HG02870 (cell line): Measurements from ENCODE around the gene FAM9C.
"Not testable (repeated sequence)": the region's sequence is repeated elsewhere in the genome, so short reads cannot be mapped to it uniquely, and the experiment has no call there.

ENCODE experiments used
- ATAC-seq: cut with Tn5 transposase; IDR thresholded peaks from one replicate; pipeline ENCODE4 v1.9.1; 2021; ENCODE audit warnings: mild to moderate bottlenecking, moderate library complexity; ENCODE audit not compliant: unreplicated experiment

FAM9C gene

DNA sequence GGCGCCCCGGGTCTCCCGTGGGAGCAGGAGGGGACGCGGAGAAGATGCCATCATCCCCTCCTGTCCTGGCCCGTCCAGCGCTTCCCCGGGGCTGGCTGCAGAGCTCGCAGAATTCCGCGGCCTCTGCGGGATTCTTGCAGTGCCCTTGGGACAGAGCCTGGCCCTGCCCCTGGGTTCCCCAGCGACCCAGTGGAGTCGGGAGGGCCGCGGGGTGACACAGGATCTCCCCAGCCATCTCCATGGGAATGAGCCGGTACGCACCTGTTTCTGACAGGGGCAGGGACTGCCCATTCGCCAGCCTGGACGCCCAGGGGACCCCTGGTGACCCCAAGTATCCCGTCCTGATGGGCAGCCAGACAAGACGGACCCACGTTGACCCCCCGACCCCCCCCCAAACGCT lies 482 bp downstream of the FAM9C start:
- ATAC-seq: no peak

DNA sequence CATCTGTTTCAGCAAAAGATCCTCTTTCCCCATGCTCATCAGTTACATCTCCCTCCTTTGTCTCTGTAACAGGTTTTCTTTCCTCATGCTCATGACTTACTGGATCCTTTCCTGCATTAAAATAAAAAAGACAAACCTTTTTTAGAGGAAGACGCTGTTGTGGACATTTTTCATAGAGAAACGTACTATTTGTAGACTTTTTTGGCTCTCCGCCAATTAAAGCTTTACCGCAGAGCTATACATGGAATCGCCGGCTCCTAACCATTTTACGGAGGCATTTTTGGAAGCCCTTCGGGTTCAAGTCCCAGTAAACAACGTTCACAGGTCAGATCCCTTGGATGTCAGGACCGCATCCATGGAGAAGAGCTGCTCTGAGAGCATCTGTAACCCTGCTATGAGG lies 1.3 kb downstream of the FAM9C start:
- ATAC-seq: no peak

GRCh38 chrX:13036896-13037295 lies 7.5 kb downstream of the FAM9C start:
- no peak for ATAC-seq

- no peak for ATAC-seq
These were observed 11.2 kb downstream of the FAM9C start for GRCh38 chrX:13033193-13033592.

DNA sequence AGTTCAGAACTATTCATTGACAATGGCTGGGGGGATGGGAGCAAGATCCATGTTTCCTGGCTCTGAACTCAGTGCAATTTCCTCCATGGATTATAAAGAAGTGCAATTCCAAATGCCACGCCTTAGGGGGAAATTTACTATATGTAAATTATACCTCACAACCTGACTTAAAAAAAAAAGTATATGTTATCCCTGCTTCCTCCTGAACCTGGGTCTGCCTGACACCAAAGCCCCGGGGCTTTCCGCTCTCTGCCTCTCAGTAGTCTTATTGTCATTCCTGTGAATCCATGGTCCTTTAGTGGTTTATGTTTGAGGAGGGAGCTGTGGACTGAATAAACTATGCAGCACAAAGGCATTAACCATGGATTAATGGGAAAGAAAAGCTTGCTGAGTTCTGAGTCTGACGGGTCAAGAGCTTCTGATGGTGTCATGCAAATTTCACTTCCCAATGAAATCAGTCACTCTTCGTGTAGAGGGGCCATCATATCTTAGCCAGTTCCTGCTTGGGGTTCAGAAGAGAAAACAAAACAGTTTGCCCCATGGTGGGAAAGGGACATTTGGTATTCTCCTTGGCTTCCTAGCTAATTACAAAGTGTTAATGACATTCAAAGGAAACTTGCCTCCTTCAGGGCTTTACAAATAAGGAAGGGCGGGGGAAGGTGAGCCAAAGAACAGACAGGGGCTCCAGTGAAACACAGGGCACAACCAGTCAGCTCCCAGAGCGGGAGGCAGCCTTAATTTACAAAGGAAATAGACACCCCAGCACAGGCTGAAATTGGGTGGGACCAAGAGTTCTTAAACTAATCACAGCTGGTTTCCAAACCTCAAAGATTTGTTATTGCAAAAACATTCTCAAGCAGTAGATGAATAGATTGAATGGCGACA lies 14.3 kb downstream of the FAM9C start:
- ATAC-seq: no peak

GRCh38 chrX:13029637-13029886 lies 14.9 kb downstream of the FAM9C start:
- ATAC-seq: no peak

DNA sequence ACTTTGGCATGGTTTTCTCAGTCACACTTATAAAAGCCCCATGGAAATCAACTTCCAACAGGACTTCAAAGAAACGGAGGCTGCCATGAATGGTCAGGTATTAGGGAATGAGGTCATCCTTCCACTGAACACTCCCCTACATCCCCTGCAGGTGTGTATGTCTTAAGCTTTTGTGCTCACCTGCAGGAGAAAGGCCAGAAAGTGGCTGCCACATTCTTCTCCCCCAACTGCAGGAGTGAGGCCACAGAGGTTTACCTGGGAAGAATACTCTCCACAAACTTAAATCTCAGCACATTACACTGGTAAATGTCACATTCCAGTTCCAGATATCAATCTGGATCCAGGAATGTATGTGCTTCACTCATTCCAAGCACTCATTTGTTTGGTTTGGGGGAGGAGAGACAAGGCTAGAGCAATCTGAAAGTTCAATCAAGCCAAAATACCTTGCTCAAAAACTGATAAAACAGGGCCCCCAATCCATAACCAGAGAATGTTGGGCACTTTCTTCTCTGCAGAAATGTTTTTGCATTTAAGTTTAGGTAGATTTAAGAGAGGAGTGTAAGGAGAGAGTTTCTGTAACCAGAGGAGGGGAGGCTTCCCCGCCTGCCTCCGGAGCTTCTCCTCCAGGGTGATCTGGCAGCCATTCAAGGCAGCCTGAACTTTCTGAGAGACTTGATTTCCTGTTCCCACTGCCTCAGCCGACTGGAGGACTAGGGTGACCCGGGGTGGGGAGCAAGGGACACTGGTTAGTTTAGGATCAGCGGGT lies 15.4 kb downstream of the FAM9C start:
- ATAC-seq: no peak

- no peak for ATAC-seq
These were observed 17.4 kb downstream of the FAM9C start for GRCh38 chrX:13026877-13027652.

DNA sequence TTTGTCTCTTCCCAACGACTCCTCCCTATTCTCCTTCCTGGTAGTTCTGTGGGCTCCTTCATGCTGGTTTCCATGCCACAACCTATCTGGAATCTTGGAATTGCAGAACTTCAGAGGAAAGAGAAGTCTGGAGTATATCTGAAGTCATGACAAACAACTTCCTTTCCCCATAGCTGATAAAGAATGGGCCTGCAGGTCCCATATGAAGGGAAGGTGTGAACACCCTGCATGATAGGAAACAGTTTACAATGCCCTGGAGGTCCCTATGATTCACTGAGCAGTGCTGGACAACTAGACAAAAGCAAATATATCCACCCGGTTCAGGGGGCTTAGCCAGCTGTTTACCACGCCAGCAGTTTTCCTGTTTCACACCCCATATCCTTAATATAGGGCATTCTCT lies 19.4 kb downstream of the FAM9C start:
- ATAC-seq: no peak

DNA sequence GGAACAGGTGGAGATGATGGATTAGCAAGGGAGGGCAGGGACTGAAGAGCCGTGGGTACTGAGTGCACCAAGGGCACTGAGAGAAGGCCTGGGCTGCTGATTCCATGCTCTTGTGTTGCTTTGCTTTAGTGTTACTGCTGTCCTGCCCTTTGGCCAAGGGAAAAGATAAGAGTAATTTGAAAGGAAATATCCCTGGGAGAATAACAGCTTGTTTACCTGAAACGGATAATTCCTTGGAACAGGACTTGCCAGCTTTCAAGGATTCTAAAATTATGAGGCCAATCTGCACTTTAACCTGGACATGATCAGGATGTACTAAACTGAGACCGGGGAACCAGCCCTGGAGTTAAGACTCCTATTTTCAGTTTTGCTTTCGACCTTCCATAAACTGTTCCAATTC lies 20.4 kb downstream of the FAM9C start:
- ATAC-seq: no peak

GRCh38 chrX:13023567-13023966 lies 20.9 kb downstream of the FAM9C start:
- no peak for ATAC-seq

DNA sequence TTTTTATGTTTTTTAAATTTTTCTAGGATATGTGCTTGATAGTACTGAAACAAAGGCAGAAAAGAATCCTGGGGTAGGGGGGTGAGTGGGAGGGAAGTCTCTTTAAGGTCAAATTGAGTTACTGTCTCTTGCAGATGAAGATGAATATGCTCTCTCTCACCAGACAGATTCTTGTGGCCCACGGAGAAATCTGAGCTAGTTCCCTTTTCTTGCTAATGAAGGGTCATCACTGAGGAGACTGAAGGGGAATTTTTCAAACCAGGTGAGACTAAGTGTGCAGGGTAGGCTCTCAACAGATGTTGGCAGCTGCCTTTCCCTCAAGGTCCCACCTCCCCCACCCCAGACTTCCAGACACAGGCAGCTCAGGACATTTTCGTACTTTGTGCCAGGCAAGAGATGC lies 21.5 kb downstream of the FAM9C start:
- ATAC-seq: peak; percentile 71

- ATAC-seq: not testable (repeated sequence)
These were observed 27.7 kb downstream of the FAM9C start for GRCh38 chrX:13016731-13017130.

- ATAC-seq: no peak
These were observed 28.7 kb downstream of the FAM9C start for GRCh38 chrX:13015536-13016236.

DNA sequence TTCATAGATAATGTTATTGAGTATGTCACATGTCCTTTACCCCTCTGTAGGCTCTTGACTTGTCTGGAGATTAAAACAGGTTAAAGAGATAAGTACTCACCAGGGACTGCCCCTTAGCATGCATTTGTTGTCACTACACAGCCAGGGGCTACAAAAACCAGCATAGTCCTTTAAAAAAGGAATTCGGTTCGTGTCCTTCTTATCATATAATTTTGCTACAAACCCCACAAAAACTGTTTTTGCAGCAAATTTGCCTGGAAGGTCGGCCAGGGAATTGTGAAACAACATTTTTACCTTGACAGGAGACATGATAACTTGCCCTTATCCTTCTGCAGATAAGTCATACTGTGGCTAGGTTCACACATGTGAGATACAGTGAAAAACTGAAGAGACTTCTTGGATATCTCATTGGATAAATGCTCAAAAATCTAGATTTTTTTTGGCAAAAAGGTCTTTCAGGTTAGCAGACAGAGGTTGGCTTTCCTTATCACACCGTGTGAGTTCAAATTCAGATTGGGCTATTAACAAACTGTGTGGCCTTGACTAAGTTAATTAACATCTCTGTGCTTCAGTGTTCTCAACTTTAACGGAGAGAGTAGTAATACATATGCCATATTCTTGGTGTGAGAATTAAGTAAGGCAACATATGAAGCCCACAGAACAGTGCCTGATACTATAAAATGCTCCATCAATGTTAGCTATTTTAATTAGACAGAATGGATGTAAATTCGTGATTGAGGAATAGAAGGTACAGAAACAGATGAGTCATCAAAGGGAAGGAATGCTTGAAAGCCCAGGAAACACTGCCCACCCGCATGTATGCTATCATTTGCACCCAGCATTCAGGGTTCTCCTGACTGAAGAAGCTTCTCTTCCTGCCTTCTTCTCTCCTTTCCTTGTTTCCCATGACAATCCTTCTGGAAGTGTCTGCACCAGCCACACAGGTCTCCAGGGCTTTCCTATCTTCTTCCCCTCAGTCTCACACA lies 30.0 kb downstream of the FAM9C start:
- peak; percentile 20 for ATAC-seq

DNA sequence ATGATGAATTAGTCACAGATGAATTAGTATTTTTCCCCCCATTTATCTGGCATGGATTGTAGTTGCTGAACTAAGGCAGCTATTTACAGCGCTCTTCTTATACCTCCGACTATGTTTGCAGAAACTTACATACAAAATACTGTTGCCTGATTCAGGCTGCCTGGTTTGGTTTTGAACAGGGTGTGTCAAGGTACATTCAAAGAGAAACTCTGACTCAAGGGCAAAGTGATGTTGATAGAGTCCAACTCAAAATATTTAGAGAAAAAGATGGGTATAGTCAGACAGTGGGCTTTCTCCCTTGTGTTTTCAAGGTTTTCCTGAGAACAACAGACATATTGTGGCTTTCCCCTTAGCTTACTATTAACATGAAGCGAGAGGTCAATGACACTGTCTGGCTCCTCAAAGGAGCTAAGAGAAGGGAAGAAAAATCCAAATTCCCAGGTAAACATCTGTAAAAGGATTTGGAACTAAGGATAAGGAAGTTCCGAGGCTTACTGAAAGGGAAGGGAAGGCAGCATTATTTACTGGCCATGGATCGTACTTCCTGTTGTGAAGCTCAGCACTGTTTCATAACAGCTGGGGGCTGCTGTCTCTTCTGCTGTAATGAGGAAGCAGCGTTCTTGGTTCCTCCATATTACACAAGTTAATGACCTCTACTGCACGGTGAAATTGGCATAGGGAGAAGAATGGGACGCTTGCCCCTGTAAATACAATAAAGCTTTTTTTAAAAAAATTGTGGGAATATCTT lies 30.9 kb downstream of the FAM9C start:
- peak; percentile 83 for ATAC-seq

DNA sequence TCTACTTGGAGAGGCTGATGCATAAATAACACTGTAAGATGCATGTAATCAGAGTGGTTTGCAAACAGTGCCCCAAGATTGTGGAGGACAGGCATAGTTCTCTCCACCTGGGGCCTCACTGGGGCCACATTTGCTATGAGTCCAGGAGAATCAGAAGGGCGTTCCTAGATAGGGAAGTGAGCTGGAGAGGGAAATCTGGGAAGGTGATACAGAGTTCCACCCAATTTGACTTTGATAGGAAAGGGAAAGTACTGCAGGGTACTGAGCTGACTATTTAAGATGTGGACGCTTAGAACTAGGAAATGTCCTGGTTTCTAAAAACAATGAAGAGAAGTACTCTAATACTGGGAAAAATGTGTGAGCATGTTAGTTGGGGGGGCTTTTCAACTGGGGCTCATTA lies 33.9 kb downstream of the FAM9C start:
- no peak for ATAC-seq

- no peak for ATAC-seq
These were observed 34.6 kb downstream of the FAM9C start for GRCh38 chrX:13009844-13010243.

- no peak for ATAC-seq
These were observed 35.1 kb downstream of the FAM9C start for GRCh38 chrX:13009273-13009672.
